ENCODE results near the gene ZFYVE28.
"Not testable (repeated sequence)": the region's sequence is repeated elsewhere in the genome, so short reads cannot be mapped to it uniquely, and the experiment has no call there.

The ZFYVE28 gene

GRCh38 chr4:2429945-2430757 is 11.7 kb upstream of the ZFYVE28 start:
- not testable (repeated sequence) for FAIRE-seq; DNase-seq (ENCODE audit: insufficient read length, low spot score)

GRCh38 chr4:2428496-2429213 is 10.2 kb upstream of the ZFYVE28 start:
- DNase-seq (ENCODE audit: insufficient read length, low spot score) = no peak
- no peak for FAIRE-seq

GRCh38 chr4:2427383-2428334 is 9.2 kb upstream of the ZFYVE28 start:
- FAIRE-seq = no peak

GRCh38 chr4:2426711-2427275 is 8.3 kb upstream of the ZFYVE28 start:
- no peak for FAIRE-seq
- no peak for DNase-seq (ENCODE audit: insufficient read length, low spot score)

More at GRCh38 chr4:2427383-2428334, 9.2 kb upstream of the ZFYVE28 start:
- no peak for DNase-seq (ENCODE audit: insufficient read length, low spot score)

- FAIRE-seq (no peak), DNase-seq (ENCODE audit: insufficient read length, low spot score) (no peak)
Observed at GRCh38 chr4:2426069-2426397, 7.6 kb upstream of the ZFYVE28 start.

GRCh38 chr4:2425386-2426068 is 7.1 kb upstream of the ZFYVE28 start:
- FAIRE-seq (no peak), DNase-seq (ENCODE audit: insufficient read length, low spot score) (no peak)

GRCh38 chr4:2424581-2424980 is 6.1 kb upstream of the ZFYVE28 start:
- no peak for FAIRE-seq
- no peak for DNase-seq (ENCODE audit: insufficient read length, low spot score)

- FAIRE-seq (no peak), DNase-seq (ENCODE audit: insufficient read length, low spot score) (no peak)
Observed at GRCh38 chr4:2423695-2424094, 5.2 kb upstream of the ZFYVE28 start.

GRCh38 chr4:2423066-2423465 is 4.6 kb upstream of the ZFYVE28 start:
- DNase-seq (ENCODE audit: insufficient read length, low spot score) = no peak
- FAIRE-seq = no peak

- DNase-seq (ENCODE audit: insufficient read length, low spot score) (no peak), FAIRE-seq (no peak)
Observed at GRCh38 chr4:2421928-2422327, 3.5 kb upstream of the ZFYVE28 start.

GRCh38 chr4:2419814-2420213 is 1.4 kb upstream of the ZFYVE28 start:
- DNase-seq (ENCODE audit: insufficient read length, low spot score) (no peak), FAIRE-seq (no peak)

GRCh38 chr4:2418650-2419571 is 466 bp upstream of the ZFYVE28 start, which contains the start of gene CFAP99:
Gene CFAP99 (plus strand): TSS chr4:2418955.
- DNase-seq (ENCODE audit: insufficient read length, low spot score) (peak; percentile 92), FAIRE-seq (peak; percentile 96)

- FAIRE-seq (no peak), DNase-seq (ENCODE audit: insufficient read length, low spot score) (no peak)
Observed at GRCh38 chr4:2417226-2417764, 1.1 kb downstream of the ZFYVE28 start.

- FAIRE-seq = no peak
Observed at GRCh38 chr4:2416564-2417225, 1.8 kb downstream of the ZFYVE28 start.

GRCh38 chr4:2415881-2416563 is 2.4 kb downstream of the ZFYVE28 start:
- DNase-seq (ENCODE audit: insufficient read length, low spot score) = no peak
- FAIRE-seq = no peak

More at GRCh38 chr4:2416564-2417225, 1.8 kb downstream of the ZFYVE28 start:
- no peak for DNase-seq (ENCODE audit: insufficient read length, low spot score)

GRCh38 chr4:2415213-2415612 is 3.2 kb downstream of the ZFYVE28 start:
- FAIRE-seq (no peak), DNase-seq (ENCODE audit: insufficient read length, low spot score) (no peak)

GRCh38 chr4:2413821-2414610 is 4.4 kb downstream of the ZFYVE28 start:
- DNase-seq (ENCODE audit: insufficient read length, low spot score) (no peak), FAIRE-seq (no peak)

Data from HTR-8/SVneo (cell line).